HepG2 (cell line): ENCODE data around the gene EEA1. TPM values are rescaled to one million over a fixed set of nuclear protein-coding genes. Genes with fewer than 3 reads are reported as not detected.

ENCODE experiments used
- EEA1 ChIP-seq: sonication (generic); formaldehyde crosslinking; IDR thresholded peaks from 2 replicates; pipeline ENCODE4 v1.5.1; 2020; ENCODE audit warnings: mild to moderate bottlenecking, missing genetic modification reagents, borderline replicate concordance
- GABPB1 ChIP-seq: IDR thresholded peaks from 2 replicates; pipeline ENCODE4 v1.6.1; 2016; ENCODE audit warnings: mild to moderate bottlenecking, missing genetic modification reagents, moderate library complexity, missing compliant biosample characterization
- GPN1 ChIP-seq: sonication (generic); formaldehyde crosslinking; IDR thresholded peaks from 2 replicates; pipeline ENCODE4 v1.5.1; 2020; ENCODE audit warnings: missing genetic modification reagents, borderline replicate concordance
- KDM1A ChIP-seq: IDR thresholded peaks from 2 replicates; pipeline ENCODE4 v1.6.1; 2016; ENCODE audit warnings: missing compliant biosample characterization
- KLF6 ChIP-seq: IDR thresholded peaks from 2 replicates; pipeline ENCODE4 v1.8.0; 2016; ENCODE audit warnings: missing biosample characterization, missing genetic modification reagents
- NFATC3 ChIP-seq: sonication (generic); formaldehyde crosslinking; IDR thresholded peaks from 2 replicates; pipeline ENCODE4 v1.5.1; 2020; ENCODE audit warnings: mild to moderate bottlenecking, missing genetic modification reagents
- NFE2 ChIP-seq: sonication (generic); formaldehyde crosslinking; IDR thresholded peaks from 2 replicates; pipeline ENCODE4 v1.4.0; 2020; ENCODE audit warnings: missing genetic modification reagents
- PCBP2 ChIP-seq: fragments of 200-400 bp; formaldehyde crosslinking; optimal IDR thresholded peaks from 2 replicates; pipeline ENCODE3; 2018; ENCODE audit warnings: low read length, low read depth; ENCODE audit not compliant: poor library complexity, severe bottlenecking
- POGZ ChIP-seq: sonication (generic); formaldehyde crosslinking; IDR thresholded peaks from 2 replicates; pipeline ENCODE4 v1.4.0; 2020; ENCODE audit warnings: mild to moderate bottlenecking, missing genetic modification reagents
- POLR2A ChIP-seq, 2 experiments: IDR thresholded peaks; 2 replicates each; pipeline ENCODE4 v1.6.1; 2011; ENCODE audit warnings: low read depth in 2 of 2, low read length in 2 of 2, mild to moderate bottlenecking in 1 of 2, moderate library complexity in 1 of 2; ENCODE audit not compliant: insufficient read depth in 1 of 2
- PRMT3 ChIP-seq: sonication (generic); formaldehyde crosslinking; IDR thresholded peaks from 2 replicates; pipeline ENCODE4 v1.8.1; 2022; ENCODE audit warnings: low read depth, mild to moderate bottlenecking, moderate library complexity, missing genetic modification reagents, borderline replicate concordance
- RBAK ChIP-seq: sonication (generic); formaldehyde crosslinking; IDR thresholded peaks from 2 replicates; pipeline ENCODE4 v1.5.1; 2020; ENCODE audit warnings: mild to moderate bottlenecking, missing genetic modification reagents
- RNF2 ChIP-seq: fragments of 450-650 bp; conservative IDR thresholded peaks from 2 replicates; pipeline ENCODE4 v1.6.1; 2016; ENCODE audit warnings: low read depth
- SRSF9 ChIP-seq: fragments of 200-400 bp; formaldehyde crosslinking; IDR thresholded peaks from 2 replicates; pipeline ENCODE4 v1.6.1; 2018; ENCODE audit warnings: borderline replicate concordance, mild to moderate bottlenecking, low read depth, low read length; ENCODE audit not compliant: insufficient read depth, poor library complexity, severe bottlenecking
- TBX3 ChIP-seq: fragments of 450-650 bp; IDR thresholded peaks from 2 replicates; pipeline ENCODE4 v1.6.1; 2017; ENCODE audit warnings: antibody characterized with exemption, mild to moderate bottlenecking, inconsistent platforms, borderline replicate concordance
- THAP11 ChIP-seq: IDR thresholded peaks from 2 replicates; pipeline ENCODE4 v1.6.1; 2016; ENCODE audit warnings: missing biosample characterization, missing genetic modification reagents
- THYN1 ChIP-seq: sonication (generic); formaldehyde crosslinking; IDR thresholded peaks from 2 replicates; pipeline ENCODE4 v1.8.1; 2023; ENCODE audit warnings: low read depth, mild to moderate bottlenecking, moderate library complexity, missing genetic modification reagents, borderline replicate concordance
- ZIK1 ChIP-seq: sonication (generic); formaldehyde crosslinking; IDR thresholded peaks from 2 replicates; pipeline ENCODE4 v1.5.0; 2020; ENCODE audit warnings: mild to moderate bottlenecking, low read depth, missing genetic modification reagents, borderline replicate concordance
- ZNF101 ChIP-seq: sonication (generic); formaldehyde crosslinking; IDR thresholded peaks from 2 replicates; pipeline ENCODE4 v1.4.0; 2020; ENCODE audit warnings: mild to moderate bottlenecking, low read depth, missing genetic modification reagents, borderline replicate concordance
- ZNF24 ChIP-seq: fragments of 450-650 bp; IDR thresholded peaks from 2 replicates; pipeline ENCODE4 v1.6.1; 2017; ENCODE audit warnings: antibody characterized with exemption, mild to moderate bottlenecking
- ZNF563 ChIP-seq: sonication (generic); formaldehyde crosslinking; IDR thresholded peaks from 2 replicates; pipeline ENCODE4 v1.8.0; 2022; ENCODE audit warnings: mild to moderate bottlenecking, moderate library complexity, missing genetic modification reagents
- ZNF619 ChIP-seq: sonication (generic); formaldehyde crosslinking; IDR thresholded peaks from 2 replicates; pipeline ENCODE4 v1.4.0; 2020; ENCODE audit warnings: mild to moderate bottlenecking, missing genetic modification reagents
- ZNF7 ChIP-seq: IDR thresholded peaks from 2 replicates; pipeline ENCODE4 v1.6.1; 2016; ENCODE audit warnings: missing biosample characterization, missing genetic modification reagents
- polyA plus RNA-seq, 8 experiments: library from polyadenylated mRNA; depleted of rRNA in 3 of 8; stranded (reverse) in 7 of 8; unstranded in 1 of 8; fragments of >200 nt; fragmentation: Illumina TruSeq in 4 of 8; extraction: Trizol in 4 of 8; gene quantifications; 2 replicates each; pipeline versions ENCODE4 v1.2.1 to v1.2.3, GENCODE V29; 2011 to 2016; ENCODE audit warnings: low read depth in 4 of 8, missing spikeins in 1 of 8, mixed read lengths in 1 of 8; ENCODE audit not compliant: insufficient read depth in 1 of 8
- total RNA-seq, 5 experiments: library from RNA; depleted of rRNA; stranded (reverse); fragments of >200 nt; fragmentation: Illumina TruSeq; extraction: Trizol; gene quantifications; 2 replicates each; pipeline ENCODE4 v1.2.3, GENCODE V29; 2016; ENCODE audit warnings: low read depth in 1 of 5
- TF ChIP-seq, protein P1 (sequence below): IDR thresholded peaks from 2 replicates; pipeline ENCODE4 v1.6.1; 2016
- TF ChIP-seq, protein P2 (sequence below): IDR thresholded peaks from 2 replicates; pipeline ENCODE4 v1.6.1; 2016; ENCODE audit warnings: control low read depth
- TF ChIP-seq, protein P3 (sequence below): sonication (generic); formaldehyde crosslinking; IDR thresholded peaks from 2 replicates; pipeline ENCODE4 v1.4.0; 2020; ENCODE audit warnings: missing genetic modification reagents, borderline replicate concordance
- TF ChIP-seq, protein P4 (sequence below): sonication (generic); formaldehyde crosslinking; IDR thresholded peaks from 2 replicates; pipeline ENCODE4 v1.8.1; 2023; ENCODE audit warnings: missing genetic modification reagents, mild to moderate bottlenecking, borderline replicate concordance

The EEA1 gene
- total and polyA plus RNA-seq, 2 of the 13 experiments (the other 11 are each of a cell fraction or from before 2014, with no cell fraction given) = 5.0 to 19.3 TPM

DNA sequence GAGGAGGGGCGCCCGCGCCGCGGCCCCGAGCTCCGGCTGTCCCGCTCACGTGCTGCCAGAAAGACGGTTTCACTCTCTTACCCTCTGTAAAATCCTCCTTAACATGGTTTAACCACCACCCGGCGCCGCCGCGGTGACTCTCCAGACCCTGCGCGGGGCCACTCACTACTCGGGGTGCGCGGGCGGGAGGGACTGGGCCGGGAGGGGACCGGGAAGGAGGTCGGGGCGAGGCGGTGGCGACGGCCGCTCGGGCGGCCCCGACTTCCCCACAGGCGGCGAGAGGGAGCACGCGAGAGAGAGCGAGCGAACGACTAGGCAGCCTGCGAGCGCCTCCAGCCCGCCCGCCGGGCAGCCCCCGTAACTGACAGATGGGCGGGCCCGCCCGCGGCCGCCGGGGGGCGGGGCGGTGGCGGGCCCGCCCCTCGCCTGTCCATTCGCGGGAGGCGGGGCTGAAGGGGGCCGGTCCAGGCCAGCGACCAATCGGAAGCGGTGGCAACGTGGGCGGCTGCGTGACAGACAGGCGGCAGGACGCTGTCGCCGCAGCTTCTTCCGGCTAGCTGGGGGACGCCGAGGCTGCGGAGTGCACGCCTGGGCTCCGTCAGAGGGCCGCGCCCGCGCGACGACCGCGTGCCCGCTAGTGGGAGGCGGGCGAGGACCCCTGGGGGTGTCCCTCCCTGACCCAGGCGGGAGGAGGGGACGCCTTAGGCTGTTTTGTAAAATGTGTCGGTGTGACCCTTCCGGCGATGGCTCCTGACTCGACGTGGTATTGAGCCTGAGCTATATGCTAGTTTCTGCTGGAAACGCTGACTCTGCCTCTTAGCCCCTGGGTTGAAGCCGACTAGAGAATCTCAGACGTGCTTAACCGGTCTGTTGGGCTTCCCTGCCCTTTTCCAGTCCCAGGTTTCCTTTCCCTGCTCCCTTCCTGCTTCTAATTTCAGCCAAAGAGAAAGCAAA lies at the start of gene EEA1 (continued):
- TF ChIP-seq GABPB1 (CRISPR knock-in tag) (peak; percentile 94), ZNF101 (0 out of 2 replicates have a peak, but pooled peaks have one; percentile 42), PRMT3 (CRISPR knock-in tag) (0 out of 2 replicates have a peak, but pooled peaks have one; percentile 77), KLF6 (CRISPR knock-in tag) (peak; percentile 92), KDM1A (CRISPR knock-in tag) (no peak), NFE2 (CRISPR knock-in tag) (no peak), POGZ (peak; percentile 80), THYN1 (no peak), NFATC3 (CRISPR knock-in tag) (peak; percentile 30; the same call in 1 of the 2 replicates), RBAK (CRISPR knock-in tag) (no peak), PCBP2 (no peak), ZIK1 (CRISPR knock-in tag) (peak; percentile 89; the same call in 1 of the 2 replicates), ZNF563 (CRISPR knock-in tag) (peak; percentile 89), ZNF24 (no peak), GPN1 (CRISPR knock-in tag) (no peak), RNF2 (peak; percentile 98), EEA1 (CRISPR knock-in tag) (peak; percentile 97), SRSF9 (no peak), ZNF619 (CRISPR knock-in tag) (peak; percentile 84; the same call in 1 of the 2 replicates), ZNF7 (CRISPR knock-in tag) (no peak), TBX3 (no peak), THAP11 (CRISPR knock-in tag) (peak; percentile 80), POLR2A (IDR thresholded peaks at IDR 0.05; ENCODE audit: insufficient read depth in 1 of 2, low read depth in 2 of 2, low read length in 2 of 2) (peak; percentile 88 to 90)
- TF ChIP-seq, protein P1, sequence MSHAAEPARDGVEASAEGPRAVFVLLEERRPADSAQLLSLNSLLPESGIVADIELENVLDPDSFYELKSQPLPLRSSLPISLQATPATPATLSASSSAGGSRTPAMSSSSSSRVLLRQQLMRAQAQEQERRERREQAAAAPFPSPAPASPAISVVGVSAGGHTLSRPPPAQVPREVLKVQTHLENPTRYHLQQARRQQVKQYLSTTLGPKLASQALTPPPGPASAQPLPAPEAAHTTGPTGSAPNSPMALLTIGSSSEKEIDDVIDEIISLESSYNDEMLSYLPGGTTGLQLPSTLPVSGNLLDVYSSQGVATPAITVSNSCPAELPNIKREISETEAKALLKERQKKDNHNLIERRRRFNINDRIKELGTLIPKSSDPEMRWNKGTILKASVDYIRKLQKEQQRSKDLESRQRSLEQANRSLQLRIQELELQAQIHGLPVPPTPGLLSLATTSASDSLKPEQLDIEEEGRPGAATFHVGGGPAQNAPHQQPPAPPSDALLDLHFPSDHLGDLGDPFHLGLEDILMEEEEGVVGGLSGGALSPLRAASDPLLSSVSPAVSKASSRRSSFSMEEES (CRISPR knock-in tag) = peak; percentile 56; the same call in 1 of the 2 replicates
- TF ChIP-seq, protein P2, sequence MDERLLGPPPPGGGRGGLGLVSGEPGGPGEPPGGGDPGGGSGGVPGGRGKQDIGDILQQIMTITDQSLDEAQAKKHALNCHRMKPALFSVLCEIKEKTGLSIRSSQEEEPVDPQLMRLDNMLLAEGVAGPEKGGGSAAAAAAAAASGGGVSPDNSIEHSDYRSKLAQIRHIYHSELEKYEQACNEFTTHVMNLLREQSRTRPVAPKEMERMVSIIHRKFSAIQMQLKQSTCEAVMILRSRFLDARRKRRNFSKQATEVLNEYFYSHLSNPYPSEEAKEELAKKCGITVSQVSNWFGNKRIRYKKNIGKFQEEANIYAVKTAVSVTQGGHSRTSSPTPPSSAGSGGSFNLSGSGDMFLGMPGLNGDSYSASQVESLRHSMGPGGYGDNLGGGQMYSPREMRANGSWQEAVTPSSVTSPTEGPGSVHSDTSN = peak; percentile 89
- TF ChIP-seq, protein P3, sequence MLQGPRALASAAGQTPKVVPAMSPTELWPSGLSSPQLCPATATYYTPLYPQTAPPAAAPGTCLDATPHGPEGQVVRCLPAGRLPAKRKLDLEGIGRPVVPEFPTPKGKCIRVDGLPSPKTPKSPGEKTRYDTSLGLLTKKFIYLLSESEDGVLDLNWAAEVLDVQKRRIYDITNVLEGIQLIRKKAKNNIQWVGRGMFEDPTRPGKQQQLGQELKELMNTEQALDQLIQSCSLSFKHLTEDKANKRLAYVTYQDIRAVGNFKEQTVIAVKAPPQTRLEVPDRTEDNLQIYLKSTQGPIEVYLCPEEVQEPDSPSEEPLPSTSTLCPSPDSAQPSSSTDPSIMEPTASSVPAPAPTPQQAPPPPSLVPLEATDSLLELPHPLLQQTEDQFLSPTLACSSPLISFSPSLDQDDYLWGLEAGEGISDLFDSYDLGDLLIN (CRISPR knock-in tag) = peak; percentile 74; the same call in 1 of the 2 replicates
- TF ChIP-seq, protein P4, sequence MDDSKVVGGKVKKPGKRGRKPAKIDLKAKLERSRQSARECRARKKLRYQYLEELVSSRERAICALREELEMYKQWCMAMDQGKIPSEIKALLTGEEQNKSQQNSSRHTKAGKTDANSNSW (CRISPR knock-in tag) = peak; percentile 62; the same call in 1 of the 2 replicates
